Measurements from ENCODE around the gene FAM210A.

FAM210A gene

DNA sequence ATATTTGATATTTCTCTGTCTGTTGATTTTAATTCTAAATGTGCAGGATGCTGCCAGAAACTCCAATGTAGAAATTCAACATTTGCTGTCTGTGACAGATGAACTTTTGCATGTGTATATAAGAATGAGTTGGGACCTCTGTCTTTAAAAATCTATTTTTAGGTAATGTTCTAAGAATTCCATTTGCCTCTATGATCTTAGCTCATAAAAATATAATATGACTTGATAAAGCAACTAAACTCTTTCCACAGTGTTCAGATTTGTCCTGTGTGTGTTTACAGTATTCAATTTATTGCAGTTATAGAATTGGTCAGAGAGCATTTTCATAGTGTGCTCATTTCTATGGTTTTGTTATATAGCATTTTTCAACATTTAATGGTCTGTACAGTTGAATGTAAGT is 33.7 kb upstream of the FAM210A start:
- TF ChIP-seq GABPA (IDR thresholded peaks at IDR 0.05; ENCODE audit: low read depth): no peak
- TF ChIP-seq POLR2AphosphoS5 (IDR thresholded peaks at IDR 0.05; ENCODE audit: low read depth): no peak
- no peak for TF ChIP-seq SPI1 (IDR thresholded peaks at IDR 0.05; ENCODE audit: borderline replicate concordance, low read depth)
- TF ChIP-seq, protein P1, sequence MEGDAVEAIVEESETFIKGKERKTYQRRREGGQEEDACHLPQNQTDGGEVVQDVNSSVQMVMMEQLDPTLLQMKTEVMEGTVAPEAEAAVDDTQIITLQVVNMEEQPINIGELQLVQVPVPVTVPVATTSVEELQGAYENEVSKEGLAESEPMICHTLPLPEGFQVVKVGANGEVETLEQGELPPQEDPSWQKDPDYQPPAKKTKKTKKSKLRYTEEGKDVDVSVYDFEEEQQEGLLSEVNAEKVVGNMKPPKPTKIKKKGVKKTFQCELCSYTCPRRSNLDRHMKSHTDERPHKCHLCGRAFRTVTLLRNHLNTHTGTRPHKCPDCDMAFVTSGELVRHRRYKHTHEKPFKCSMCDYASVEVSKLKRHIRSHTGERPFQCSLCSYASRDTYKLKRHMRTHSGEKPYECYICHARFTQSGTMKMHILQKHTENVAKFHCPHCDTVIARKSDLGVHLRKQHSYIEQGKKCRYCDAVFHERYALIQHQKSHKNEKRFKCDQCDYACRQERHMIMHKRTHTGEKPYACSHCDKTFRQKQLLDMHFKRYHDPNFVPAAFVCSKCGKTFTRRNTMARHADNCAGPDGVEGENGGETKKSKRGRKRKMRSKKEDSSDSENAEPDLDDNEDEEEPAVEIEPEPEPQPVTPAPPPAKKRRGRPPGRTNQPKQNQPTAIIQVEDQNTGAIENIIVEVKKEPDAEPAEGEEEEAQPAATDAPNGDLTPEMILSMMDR (IDR thresholded peaks at IDR 0.05; ENCODE audit: insufficient read depth, low read length): no peak
- TF ChIP-seq, protein P2, sequence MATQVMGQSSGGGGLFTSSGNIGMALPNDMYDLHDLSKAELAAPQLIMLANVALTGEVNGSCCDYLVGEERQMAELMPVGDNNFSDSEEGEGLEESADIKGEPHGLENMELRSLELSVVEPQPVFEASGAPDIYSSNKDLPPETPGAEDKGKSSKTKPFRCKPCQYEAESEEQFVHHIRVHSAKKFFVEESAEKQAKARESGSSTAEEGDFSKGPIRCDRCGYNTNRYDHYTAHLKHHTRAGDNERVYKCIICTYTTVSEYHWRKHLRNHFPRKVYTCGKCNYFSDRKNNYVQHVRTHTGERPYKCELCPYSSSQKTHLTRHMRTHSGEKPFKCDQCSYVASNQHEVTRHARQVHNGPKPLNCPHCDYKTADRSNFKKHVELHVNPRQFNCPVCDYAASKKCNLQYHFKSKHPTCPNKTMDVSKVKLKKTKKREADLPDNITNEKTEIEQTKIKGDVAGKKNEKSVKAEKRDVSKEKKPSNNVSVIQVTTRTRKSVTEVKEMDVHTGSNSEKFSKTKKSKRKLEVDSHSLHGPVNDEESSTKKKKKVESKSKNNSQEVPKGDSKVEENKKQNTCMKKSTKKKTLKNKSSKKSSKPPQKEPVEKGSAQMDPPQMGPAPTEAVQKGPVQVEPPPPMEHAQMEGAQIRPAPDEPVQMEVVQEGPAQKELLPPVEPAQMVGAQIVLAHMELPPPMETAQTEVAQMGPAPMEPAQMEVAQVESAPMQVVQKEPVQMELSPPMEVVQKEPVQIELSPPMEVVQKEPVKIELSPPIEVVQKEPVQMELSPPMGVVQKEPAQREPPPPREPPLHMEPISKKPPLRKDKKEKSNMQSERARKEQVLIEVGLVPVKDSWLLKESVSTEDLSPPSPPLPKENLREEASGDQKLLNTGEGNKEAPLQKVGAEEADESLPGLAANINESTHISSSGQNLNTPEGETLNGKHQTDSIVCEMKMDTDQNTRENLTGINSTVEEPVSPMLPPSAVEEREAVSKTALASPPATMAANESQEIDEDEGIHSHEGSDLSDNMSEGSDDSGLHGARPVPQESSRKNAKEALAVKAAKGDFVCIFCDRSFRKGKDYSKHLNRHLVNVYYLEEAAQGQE (IDR thresholded peaks at IDR 0.05; ENCODE audit: insufficient replicate concordance, low read depth): no peak
- no peak for DNase-seq (ENCODE audit: low read depth in 1 of 2, low spot score in 1 of 2)
- Histone ChIP-seq H3K27ac (replicated peaks) (no peak overlapping the region), H3K4me3 (replicated peaks; ENCODE audit: insufficient read depth, low read length) (no peak overlapping the region), H3K27me3 (ENCODE audit: insufficient read depth, poor library complexity, severe bottlenecking) (no peaks in the 10 kb centered on the region)

DNA sequence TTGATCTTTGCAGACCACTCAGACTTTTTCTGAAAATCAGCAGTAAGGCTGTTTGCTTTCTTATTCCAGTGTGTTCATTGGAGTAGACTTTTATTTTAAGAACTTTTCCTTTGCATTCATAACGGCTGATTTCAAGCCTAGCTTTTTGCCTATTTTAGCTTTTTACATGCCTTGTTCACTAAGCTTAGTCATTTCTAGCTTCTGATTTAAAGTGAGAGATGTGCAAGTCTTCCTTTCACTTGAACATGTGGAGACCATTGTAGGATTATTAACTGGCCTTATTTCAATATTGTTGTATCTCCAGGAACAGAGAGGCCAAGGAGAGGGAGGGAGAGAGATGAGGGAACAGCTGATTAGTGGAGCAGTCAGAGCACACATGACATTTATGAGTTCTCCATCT is 32.3 kb upstream of the FAM210A start:
- Histone ChIP-seq H3K27ac (replicated peaks) (no peak overlapping the region), H3K27me3 (ENCODE audit: insufficient read depth, poor library complexity, severe bottlenecking) (no peaks in the 10 kb centered on the region), H3K4me3 (replicated peaks; ENCODE audit: insufficient read depth, low read length) (no peak overlapping the region)
- no peak for TF ChIP-seq SPI1 (IDR thresholded peaks at IDR 0.05; ENCODE audit: borderline replicate concordance, low read depth)
- TF ChIP-seq, protein P1 (IDR thresholded peaks at IDR 0.05; ENCODE audit: insufficient read depth, low read length): no peak
- TF ChIP-seq POLR2AphosphoS5 (IDR thresholded peaks at IDR 0.05; ENCODE audit: low read depth): no peak
- no peak for TF ChIP-seq GABPA (IDR thresholded peaks at IDR 0.05; ENCODE audit: low read depth)
- TF ChIP-seq, protein P2 (IDR thresholded peaks at IDR 0.05; ENCODE audit: insufficient replicate concordance, low read depth): no peak
- no peak for DNase-seq (ENCODE audit: low read depth in 1 of 2, low spot score in 1 of 2)

DNA sequence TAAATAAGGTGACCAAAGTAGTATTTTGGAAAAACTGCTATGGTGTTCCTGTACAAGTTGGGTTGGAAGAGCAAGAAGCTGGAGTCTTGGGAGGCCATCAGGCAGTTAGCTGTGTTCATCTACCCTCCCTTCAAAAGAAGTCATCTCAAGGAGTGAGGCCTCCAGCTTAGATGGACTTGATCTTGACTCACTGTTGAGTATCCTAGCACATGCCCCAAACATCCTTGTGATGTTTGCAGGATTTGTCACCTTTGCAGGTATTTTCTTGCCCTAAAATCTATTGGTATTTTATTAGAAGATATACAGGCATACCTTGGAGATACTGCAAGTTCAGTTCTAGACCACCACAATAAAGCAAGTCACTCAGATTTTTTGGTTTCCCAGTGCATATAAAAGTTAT is 30.3 kb upstream of the FAM210A start:
- no peak overlapping the region for H3K4me3 ChIP-seq (replicated peaks; ENCODE audit: insufficient read depth, low read length)
- no peak overlapping the region for H3K27ac ChIP-seq (replicated peaks)
- no peak for DNase-seq (ENCODE audit: low read depth in 1 of 2, low spot score in 1 of 2)
- H3K27me3 ChIP-seq (ENCODE audit: insufficient read depth, poor library complexity, severe bottlenecking): no peaks in the 10 kb centered on the region
- TF ChIP-seq, protein P1 (IDR thresholded peaks at IDR 0.05; ENCODE audit: insufficient read depth, low read length): no peak
- TF ChIP-seq, protein P2 (IDR thresholded peaks at IDR 0.05; ENCODE audit: insufficient replicate concordance, low read depth): no peak
- no peak for TF ChIP-seq GABPA (IDR thresholded peaks at IDR 0.05; ENCODE audit: low read depth)
- TF ChIP-seq SPI1 (IDR thresholded peaks at IDR 0.05; ENCODE audit: borderline replicate concordance, low read depth): no peak
- no peak for TF ChIP-seq POLR2AphosphoS5 (IDR thresholded peaks at IDR 0.05; ENCODE audit: low read depth)

Data from HL-60 (cell line).